Stimulated activated CD8-positive, alpha-beta memory T cell treated with anti-CD3 and anti-CD28 coated beads, Interleukin-7, amount 100 ng/mL, for 24 hours (primary cell): ENCODE measurements around the gene EMC9.

Experiments used
- DNase-seq: peaks from one replicate; pipeline ENCODE4 v3.0.0-alpha.2; 2020; ENCODE audit warnings: low read depth

EMC9 gene, protein sequence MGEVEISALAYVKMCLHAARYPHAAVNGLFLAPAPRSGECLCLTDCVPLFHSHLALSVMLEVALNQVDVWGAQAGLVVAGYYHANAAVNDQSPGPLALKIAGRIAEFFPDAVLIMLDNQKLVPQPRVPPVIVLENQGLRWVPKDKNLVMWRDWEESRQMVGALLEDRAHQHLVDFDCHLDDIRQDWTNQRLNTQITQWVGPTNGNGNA

DNA sequence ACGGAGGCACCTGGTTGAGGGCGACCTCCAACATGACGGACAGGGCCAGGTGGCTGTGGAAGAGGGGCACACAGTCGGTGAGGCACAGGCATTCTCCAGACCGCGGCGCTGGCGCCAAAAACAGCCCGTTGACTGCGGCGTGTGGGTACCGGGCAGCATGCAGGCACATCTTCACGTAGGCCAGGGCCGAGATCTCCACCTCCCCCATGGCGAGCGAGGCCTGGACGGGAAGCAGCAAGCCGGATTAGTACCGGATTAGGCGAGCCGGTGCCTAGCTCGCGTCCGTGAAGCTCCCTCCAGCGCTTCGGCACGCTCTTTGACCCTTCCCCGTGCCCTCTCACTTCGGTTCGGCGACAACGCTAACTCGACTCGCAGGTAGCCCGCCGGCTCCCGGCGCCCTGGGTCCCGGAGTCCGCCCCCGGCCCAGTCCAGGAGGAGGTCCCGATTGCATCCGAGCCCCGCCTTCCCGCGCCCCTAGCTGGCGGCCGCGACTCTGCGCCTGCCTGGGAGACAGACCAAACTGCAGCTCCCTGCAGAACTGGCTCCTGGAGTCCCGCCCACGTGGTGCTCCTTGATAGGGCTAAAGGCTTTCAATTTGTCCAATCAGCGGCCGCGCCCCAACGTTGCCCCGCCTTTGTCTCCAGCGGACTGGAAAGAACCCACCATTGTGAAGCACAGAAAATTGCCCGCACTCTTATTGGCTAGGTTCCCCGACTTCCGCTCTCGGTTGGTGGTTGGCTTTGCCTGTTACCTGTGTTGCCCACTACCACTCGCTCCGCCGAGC, at the start of gene EMC9:
TSS of gene EMC9 (minus strand) at position 495 of the 784 bp plus-strand sequence. CDS start at position 208, 287 bp downstream.
- peak; percentile 100 for DNase-seq

DNA sequence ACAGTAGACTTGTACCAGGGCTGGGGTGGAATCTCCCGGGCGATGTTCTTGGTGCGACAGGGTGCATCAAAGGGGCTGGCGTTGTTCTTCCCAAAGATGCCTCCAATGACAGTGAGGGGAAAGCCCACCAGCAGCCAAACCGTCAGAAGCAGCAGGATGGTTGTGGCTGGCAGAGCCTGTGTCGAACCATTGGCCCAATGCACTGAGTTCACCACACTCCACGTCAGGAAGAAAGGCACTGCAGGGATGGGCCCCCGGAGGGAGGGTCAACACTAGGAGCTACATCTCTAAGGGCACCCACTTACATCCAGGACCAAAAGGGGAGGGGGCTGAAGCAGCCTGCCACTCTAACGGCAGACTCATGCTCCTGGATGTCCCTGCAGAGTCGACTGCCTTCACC, 49.0 kb upstream of the EMC9 start:
- DNase-seq: no peak

DNA sequence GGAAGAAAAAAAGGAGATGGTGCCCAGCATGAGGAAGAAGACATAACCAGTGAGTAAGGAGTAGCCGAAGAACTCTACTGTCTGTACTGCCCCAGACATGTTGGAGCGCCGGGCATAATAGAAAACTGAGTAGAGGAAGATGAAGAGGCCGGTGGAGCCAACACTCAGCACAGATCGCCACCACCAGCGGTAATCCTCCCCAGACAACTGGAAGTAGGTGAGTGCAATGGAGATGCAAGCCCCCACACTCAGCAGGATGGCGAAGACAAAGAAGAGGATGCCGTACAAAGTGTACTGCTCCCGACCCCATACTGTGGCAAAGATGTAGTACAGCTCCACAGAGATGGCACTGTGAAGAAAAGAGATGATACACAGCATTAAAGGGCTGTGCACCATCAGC, 48.1 kb upstream of the EMC9 start:
- DNase-seq: no peak

DNA sequence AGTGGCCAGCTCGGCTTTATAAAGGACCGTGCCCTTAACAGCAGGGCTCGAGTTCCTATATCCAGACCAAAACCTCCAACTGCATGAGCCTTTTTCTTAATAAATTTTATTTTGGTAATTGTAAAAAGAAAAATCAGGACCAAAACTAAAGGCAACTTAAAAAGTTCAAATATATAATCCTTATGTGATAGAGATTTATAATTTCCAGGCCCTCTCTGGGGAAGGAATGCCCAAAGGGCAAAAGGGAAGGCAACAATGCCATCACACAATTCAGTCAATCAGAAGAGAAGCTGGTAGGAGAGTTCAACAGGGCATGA, 47.6 kb upstream of the EMC9 start:
- DNase-seq: no peak

DNA sequence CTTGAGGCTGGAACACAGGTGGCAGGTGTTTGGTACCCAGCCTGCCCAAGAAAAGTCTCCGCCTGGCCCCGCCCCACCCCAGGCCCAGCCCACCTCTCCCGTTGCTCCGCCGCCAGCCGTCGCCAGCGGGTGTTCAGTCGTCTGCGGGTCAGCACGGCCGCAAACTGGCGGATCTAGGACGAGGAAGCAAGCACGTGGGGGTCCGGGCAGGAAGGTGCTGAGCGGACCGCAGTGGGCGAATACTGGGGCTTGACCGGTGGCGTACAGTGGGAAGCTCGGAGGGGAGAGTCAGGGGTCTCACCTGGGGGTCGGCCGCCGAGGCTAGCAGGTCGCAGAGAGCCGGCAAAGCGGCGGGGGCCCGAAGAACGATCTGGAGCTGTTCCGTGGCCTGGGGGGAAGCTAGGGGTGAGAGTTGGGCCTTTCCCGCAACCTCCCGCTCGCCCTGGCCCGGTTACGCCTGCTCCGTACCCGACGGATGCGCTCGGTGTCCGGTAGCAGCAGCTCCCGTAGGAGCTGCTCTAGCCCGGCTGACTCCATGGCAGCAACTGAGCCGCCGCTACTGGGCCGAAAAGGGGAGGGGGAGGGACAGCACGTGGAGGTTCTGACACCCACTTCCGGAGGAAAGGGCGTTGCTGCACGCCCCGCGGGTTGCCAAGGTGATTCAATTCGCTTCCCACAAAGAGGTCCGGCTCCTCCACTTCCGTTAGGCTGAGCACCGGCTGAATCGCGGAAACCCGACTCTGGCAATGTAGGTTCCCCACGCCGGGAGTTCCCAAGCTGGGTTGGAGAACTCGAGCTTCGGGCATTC, 47.1 kb upstream of the EMC9 start, which contains the start of gene IPO4:
TSS of gene IPO4 (minus strand) at position 566 of the 808 bp plus-strand sequence. CDS start at position 537, 29 bp downstream.
- DNase-seq: peak; percentile 90

DNA sequence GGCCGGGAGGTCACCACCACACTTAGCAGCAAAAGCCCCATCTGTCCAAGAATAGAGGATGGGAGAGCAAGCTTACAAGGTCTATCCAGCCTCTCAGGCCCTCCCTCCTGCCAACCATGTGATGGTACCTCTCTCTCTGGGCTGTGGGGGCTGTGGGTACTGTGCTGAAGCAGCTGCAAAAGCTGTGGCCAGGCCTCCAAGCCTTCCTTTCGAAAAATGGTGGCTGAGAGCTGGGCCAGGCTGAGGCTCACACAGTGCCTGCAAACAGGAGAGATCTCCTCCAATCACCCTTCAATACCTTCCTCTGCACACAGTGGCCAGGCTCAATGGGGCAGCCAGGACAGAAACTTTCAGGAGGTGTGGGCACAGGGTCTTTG, 46.1 kb upstream of the EMC9 start:
- no peak for DNase-seq

DNA sequence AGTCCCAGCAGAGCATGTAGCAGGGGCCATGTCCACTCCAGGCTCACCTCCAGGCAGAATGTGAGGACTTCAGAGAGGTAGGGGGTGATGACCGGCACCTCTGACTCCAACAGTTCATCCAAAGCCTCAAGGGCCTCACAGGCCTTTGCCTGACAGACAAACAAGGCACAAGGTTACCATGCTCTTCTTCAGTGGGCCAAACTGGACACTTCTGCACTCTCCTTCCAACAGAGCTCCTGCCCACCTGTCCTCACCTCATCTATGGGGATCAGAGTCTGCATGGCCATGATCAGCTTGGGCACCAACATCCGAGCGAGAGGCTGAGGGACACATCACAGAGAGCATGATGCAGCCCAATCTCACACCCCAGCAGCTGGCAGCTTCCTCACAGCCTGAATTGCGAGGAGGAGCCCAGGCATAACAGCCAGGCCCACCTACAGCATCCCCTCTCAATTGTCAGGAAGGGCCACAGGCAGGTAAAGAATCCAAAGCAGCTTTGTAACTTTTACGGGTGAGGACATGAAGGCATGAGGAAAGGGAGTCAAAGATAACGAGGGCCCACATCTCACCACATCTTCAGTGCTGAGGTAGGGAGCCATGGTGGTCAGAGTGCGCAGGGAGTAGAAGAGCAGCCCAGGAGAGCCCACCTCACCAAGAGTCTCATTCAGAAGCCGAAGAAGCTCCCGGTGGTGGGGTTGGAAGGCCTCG, 45.6 kb upstream of the EMC9 start:
- DNase-seq: no peak

DNA sequence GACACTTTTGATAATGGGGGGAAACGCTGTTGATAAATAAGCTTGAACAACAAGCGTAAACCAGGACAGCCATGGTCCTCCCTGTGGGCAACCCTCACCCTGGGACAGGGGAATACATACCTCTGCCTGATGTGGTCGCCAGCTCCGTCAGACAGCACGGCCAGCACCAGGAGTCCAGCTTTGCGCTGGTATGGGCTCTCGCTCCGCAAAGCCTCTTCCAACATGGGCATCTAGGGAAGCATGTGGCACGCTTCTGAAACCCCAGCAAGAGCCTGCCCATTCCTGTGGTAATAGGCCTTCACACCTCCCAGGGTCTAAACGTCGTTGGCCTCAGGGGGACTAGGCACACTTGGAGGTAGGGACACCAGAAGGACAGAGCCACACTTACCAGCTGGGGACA, 44.4 kb upstream of the EMC9 start:
- no peak for DNase-seq

DNA sequence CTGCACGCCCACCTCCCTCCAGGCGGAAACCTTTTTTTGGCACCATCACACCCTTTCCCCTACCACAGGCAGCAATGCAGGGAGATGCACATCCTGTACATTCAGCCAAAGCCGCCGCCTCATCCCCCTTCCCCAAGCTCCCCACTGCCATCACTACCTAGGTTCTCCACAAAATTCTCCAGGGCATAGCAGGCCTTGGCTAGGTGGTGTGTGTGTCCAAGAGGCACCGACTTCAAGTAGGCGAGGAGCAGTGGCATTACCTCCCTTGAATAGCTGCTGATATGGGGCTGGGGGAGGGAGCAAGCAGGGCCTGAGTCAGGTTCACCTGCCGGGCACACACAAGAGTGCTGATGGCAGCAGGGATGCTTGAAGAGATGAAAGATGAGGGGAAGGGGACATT, 43.6 kb upstream of the EMC9 start:
- DNase-seq: no peak

DNA sequence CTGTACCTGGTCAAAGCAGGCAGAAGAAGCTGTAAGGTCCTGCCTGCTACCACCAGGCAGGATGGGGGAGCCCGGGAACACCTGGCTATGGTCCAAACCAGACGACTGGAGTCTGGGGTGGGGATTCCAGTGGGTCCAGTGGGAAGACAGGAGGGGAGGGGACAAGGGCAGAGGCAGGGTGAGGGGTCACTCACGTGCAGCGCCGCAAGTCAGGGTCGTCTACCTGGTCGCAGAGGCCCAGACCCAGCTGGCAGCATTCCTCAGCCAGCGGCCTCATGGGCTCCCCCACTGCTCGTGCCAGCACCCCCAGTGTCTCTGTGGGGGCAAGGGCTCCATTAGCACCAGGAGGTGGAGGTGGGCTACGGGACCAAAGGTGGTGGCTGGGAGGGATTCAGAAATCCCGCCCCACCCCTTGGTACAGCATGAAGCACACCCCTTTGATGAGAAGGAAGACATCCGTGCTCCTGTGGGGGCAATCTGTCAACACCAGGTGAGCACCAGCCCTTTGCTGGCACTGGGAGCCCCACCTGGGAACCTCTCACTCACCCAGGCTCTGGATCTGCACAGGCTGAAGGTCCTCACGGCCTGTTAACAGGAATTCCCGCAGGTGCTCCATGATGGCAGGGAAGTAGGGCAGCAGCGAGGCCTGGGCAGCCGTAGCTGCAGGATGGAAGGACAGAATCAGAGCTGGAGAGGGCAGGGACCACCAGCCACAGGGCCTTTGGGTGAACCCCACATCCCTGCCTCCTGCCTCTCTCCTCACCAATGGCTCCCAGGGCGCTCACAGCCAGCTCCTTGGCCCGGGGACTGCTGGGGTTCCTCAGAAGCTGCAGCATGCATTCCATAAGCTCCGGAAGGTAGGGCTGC, 42.9 kb upstream of the EMC9 start:
- DNase-seq: no peak

DNA sequence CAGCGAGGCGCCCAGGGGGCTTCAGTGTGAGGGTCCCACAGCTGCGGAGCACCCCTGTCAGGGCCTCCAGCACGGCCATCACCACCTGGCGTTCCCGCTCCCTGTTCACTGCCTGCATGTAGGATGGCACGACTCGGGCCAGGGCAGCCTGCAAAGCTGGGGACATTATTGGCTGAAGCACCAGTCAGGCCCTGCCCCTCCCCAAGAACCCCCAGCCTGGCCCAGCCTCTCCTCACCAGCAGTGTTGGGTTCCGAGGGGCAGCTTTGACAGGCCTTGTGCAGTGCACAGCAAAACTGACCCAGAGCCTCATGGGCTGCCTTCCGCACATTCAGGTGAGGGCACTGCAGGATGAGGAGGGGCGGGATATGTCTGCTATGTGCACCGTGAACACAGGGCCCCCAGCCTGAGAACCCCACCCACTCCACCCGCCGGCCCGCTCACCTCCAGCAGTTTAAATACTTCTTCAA, 41.7 kb upstream of the EMC9 start:
- no peak for DNase-seq

DNA sequence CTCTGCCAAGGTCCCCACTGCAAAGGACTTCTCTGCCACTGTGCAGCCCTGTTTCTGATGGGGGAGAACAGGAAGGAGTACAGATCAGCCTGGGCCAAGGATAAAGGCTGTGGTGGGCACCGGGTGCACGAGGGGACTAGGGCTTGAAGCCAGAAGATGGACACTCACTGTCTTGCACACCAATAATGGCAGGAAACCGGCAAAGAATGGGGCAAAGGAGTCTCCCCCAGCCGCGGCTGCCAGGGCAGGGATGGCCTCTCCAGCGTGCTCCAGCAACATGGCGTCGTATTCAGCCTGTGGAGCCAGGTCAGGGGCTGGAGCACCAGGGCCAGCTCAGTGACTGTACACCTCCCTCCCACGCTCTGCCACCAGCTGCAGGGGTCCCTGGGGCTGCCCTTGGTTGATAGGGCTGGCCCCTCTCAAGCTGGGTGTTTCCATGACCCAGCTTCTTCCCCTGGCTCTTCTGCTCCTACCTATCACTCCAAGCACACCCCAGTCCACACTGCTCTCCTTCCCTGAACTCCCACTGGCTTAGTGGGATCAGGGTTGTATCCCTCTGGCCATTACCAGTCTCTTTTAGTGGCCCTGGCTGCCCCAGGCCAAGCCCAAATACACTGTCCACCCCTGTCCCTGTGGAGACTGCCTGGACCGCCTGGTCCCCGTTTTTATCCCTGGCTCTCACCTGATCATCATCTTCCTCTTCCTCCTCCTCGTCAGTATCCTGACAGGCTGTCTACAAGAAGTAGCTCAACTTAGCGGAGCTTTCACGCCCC, 40.9 kb upstream of the EMC9 start:
- no peak for DNase-seq

DNA sequence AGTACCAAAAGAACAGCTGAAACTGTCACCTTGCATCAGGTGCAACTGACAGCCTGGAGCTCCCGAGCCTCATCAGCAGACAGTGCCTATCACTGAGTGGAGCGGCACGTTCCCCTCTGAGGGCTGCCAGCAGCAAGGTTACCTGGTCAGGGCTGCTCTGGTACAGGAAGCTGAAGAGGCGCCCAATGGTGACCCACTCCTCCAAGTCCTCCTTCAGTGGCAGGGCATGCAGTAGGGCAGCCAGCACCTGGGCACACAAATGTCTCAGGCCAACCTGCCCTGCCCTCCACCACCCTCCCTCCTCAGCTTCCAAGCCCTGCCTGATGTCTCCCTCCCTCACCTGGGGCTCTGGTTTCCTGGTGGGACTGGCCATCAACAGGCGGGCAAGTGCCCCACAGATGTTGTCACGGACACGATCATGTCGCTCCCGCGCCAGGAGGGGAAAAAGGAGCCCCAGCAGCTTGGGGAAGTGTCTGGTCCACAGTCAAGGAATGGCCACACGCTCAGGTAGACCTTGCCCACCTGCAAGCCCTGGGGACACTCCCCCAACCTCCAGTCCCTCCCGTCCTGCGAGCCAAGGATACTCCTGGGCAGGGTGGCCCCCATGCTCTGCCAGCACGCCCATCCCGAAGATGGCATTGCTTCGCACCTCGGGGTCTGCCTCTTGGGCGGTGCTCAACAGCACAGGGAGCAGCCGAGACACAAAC, 40.1 kb upstream of the EMC9 start:
- DNase-seq: no peak

DNA sequence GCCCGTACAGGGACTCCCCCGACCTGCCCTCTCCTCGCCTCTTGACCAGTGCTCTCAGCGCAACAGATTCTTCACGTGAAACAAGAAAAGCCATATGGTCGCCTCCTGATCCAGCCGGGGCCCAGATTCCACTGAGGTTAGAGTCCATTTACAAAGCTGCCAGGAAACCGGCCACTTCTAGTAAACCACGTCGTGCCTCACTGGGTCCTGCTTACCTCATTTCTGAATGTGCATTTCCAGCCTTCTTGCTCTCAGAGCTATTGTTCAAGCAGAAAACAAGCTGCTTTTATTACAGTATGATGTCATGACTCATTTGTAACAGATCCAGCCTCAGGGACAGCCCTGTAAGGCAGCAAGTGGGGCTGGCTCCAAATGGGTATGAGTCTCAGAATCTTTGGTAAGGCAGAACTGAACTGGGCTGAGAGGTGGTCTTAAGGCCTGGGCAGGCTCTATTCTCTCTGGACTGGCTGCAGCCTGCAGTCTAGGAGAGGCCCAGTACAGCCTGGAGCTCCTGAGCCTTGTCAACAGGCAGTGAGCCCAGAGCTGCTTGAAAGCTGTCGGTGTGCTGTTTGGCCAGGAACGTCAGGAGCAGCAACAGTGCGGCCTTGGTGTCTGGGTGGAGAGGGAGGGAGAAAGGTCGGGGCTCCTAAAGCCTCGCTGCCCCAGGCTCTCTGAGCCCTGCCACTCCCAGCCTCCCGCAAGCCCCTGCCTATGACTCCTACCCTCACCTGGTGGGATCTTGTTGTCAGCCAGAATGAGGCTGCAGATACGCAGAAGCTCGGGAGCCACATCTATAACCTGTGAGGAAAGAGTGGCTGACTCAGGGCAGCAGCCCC, 38.8 kb upstream of the EMC9 start:
- no peak for DNase-seq

DNA sequence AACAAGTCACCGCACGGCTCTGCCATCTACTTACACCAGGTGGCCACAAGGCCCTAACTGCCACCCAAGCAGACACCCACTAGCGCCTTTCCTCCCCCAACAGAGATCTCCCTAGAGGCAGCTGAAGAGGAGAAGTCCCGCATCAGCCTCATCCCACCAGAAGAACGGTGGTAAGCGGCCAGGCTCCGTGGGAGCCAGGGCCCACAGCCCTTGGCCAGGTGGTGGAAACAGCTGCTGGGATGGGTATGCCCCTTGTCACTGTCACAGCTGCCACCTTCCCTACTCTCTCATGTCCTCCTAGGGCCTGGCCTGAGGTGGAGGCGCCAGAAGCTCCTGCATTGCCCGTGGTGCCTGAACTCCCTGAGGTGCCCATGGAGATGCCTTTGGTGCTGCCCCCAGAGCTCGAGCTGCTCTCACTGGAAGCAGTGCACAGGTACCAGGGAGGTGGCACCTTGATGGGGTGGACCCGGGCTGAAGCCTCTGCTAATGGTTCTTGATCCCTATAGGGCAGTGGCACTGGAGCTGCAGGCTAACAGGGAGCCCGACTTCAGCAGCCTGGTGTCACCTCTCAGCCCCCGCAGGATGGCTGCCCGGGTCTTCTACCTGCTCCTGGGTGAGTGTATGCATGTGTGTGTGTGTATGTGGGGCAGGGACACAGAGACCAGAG, 38.0 kb upstream of the EMC9 start:
- DNase-seq: no peak

DNA sequence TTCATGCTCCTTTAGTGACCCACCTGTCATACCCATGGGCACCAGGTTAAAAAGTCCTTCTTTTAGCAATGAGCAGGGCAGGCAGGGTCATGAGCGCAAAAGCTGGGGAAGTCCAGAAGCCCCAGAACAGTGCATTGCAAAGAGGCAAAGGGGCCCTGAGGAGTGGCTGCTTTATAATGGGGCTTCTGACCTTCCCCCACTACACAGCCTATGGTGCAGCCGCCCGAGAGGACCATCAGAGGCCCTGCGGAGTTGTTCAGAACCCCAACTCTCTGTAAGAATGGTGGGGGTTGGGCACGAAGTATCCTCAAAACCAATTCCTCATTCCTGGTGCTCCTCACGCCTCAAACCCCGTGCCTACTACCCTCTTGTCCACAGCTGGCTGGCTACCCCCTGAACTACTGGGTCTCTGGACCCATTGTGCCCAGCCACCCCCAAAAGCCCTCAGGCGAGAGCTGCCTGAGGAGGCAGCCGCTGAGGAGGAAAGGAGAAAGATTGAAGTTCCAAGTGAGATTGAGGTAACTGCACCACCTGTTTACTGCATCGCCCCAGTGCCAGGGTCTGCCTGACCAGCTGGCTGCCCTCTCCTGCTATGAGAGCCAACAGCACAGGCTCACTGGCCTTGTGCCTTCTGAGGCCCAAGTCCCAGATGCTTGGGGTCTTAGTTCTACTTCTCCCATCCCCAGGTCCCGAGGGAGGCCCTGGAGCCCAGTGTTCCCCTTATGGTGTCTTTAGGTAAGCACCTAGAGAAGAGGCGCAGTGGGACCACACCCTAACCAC, 37.2 kb upstream of the EMC9 start:
- no peak for DNase-seq

DNA sequence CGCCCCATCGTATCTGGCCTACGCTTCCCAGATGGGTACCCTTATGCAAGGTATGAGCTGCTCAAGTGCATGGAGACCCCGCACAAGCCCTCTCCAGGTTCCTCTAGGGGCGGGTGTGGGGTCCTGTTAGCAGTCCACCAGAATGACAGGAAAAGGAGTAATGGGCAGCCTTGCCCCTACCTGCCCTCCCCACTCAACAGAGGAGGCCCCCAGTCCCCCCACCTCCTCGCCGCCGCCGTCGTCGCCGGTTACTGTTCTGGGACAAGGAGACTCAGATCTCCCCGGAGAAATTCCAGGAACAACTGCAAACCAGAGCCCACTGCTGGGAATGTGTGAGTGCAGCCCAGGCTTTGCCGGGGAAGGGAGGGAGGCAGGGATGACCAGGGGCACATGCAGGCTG, 36.5 kb upstream of the EMC9 start:
- DNase-seq: no peak
